Loucy (cell line): ENCODE results near the gene EIPR1.

Experiments
- H2AFZ ChIP-seq: fragments of 200-600 bp; sonication (generic); 2 replicates; pipeline ENCODE4 v1.6.0; 2016; ENCODE audit warnings: antibody characterized with exemption, mild to moderate bottlenecking, low read length, moderate library complexity
- H3F3A ChIP-seq: fragments of 200-600 bp; 2 replicates; pipeline ENCODE4 v1.6.0; 2016; ENCODE audit warnings: antibody characterized with exemption, low read depth, mild to moderate bottlenecking
- H3K27me3 ChIP-seq: fragments of 200-600 bp; sonication (generic); 2 replicates; pipeline ENCODE4 v1.6.1; 2014; ENCODE audit warnings: low read length, mild to moderate bottlenecking; ENCODE audit not compliant: insufficient read depth, poor library complexity, severe bottlenecking
- H3K36me3 ChIP-seq: fragments of 200-600 bp; sonication (generic); 2 replicates; pipeline ENCODE4 v1.6.1; 2016; ENCODE audit warnings: low read length; ENCODE audit not compliant: insufficient read depth
- H3K4me1 ChIP-seq: fragments of 200-600 bp; sonication (generic); 2 replicates; pipeline ENCODE4 v1.5.1; 2014; ENCODE audit warnings: low read length, mild to moderate bottlenecking; ENCODE audit not compliant: insufficient read depth, poor library complexity, severe bottlenecking
- H3K4me2 ChIP-seq: fragments of 200-600 bp; sonication (generic); 2 replicates; pipeline ENCODE4 v1.6.0; 2014; ENCODE audit warnings: antibody characterized with exemption, low read length, low read depth, mild to moderate bottlenecking; ENCODE audit not compliant: poor library complexity, severe bottlenecking
- H3K4me3 ChIP-seq: fragments of 200-600 bp; sonication (generic); 2 replicates; pipeline ENCODE4 v1.5.1; 2014; ENCODE audit warnings: low read length, mild to moderate bottlenecking, mixed read lengths; ENCODE audit not compliant: poor library complexity, severe bottlenecking
- H3K79me2 ChIP-seq: fragments of 200-600 bp; sonication (generic); 2 replicates; pipeline ENCODE4 v1.6.1; 2014; ENCODE audit warnings: low read length; ENCODE audit not compliant: insufficient read depth
- H3K9ac ChIP-seq: fragments of 200-600 bp; sonication (generic); 2 replicates; pipeline ENCODE4 v1.6.0; 2014; ENCODE audit warnings: mild to moderate bottlenecking, low read depth, low read length, moderate library complexity; ENCODE audit not compliant: poor library complexity, severe bottlenecking
- H3K9me2 ChIP-seq: fragments of 200-600 bp; sonication (generic); replicated peaks from 2 replicates; pipeline ENCODE4 v1.6.1; 2016; ENCODE audit warnings: low read depth, low read length, mixed read lengths
- H3K9me3 ChIP-seq: fragments of 200-600 bp; sonication (generic); 2 replicates; pipeline ENCODE4 v1.6.1; 2014; ENCODE audit warnings: mild to moderate bottlenecking, antibody characterized with exemption, low read length, low read depth; ENCODE audit not compliant: insufficient read depth
- H4K20me1 ChIP-seq: fragments of 200-600 bp; sonication (generic); 2 replicates; pipeline ENCODE4 v1.6.0; 2014; ENCODE audit warnings: antibody characterized with exemption, low read length, mild to moderate bottlenecking; ENCODE audit not compliant: insufficient read depth, poor library complexity, severe bottlenecking
- CTCF ChIP-seq: fragments of 200-600 bp; sonication (generic); conservative IDR thresholded peaks from 2 replicates; pipeline ENCODE4 v1.5.1; 2014; ENCODE audit warnings: mild to moderate bottlenecking, antibody characterized with exemption, low read length
- EZH2phosphoT487 ChIP-seq: fragments of 200-600 bp; IDR thresholded peaks from 2 replicates; pipeline ENCODE4 v1.6.1; 2018; ENCODE audit warnings: antibody characterized with exemption, mild to moderate bottlenecking, moderate library complexity, borderline replicate concordance

Gene EIPR1

GRCh38 chr2:3314626-3315025 is 63.0 kb downstream of the EIPR1 start:
- no peaks in the 10 kb centered on the region for H3K4me1 ChIP-seq

GRCh38 chr2:3313781-3314375 is 63.7 kb downstream of the EIPR1 start:
- Histone ChIP-seq H3K4me3 (no peak overlapping the region), H3K27me3 (no peaks in the 10 kb centered on the region), H3K79me2 (peaks cover 17% of the 10 kb centered on the region; the same call in 1 of the 2 replicates), H3K9me3 (no peaks in the 10 kb centered on the region), H3K4me2 (no peak overlapping the region), H2AFZ (no peak overlapping the region), H4K20me1 (no peaks in the 10 kb centered on the region), H3K9ac (no peak overlapping the region), H3K36me3 (peaks cover 9% of the 10 kb centered on the region; the same call in 1 of the 2 replicates), H3K9me2 (no peaks in the 10 kb centered on the region), H3F3A (no peaks in the 10 kb centered on the region), H3K4me1 (no peaks in the 10 kb centered on the region)
- no peak for TF ChIP-seq EZH2phosphoT487
- TF ChIP-seq CTCF: no peak

More at GRCh38 chr2:3314626-3315025, 63.0 kb downstream of the EIPR1 start:
- Histone ChIP-seq H3K9me2 (no peaks in the 10 kb centered on the region), H3K9me3 (no peaks in the 10 kb centered on the region), H3F3A (no peaks in the 10 kb centered on the region), H2AFZ (no peak overlapping the region), H3K79me2 (peaks cover 11% of the 10 kb centered on the region; the same call in 1 of the 2 replicates), H3K4me3 (no peak overlapping the region), H3K27me3 (no peaks in the 10 kb centered on the region), H3K36me3 (peaks cover 9% of the 10 kb centered on the region; the same call in 1 of the 2 replicates), H3K4me2 (no peak overlapping the region), H4K20me1 (no peaks in the 10 kb centered on the region), H3K9ac (no peak overlapping the region)
- no peak for TF ChIP-seq CTCF

GRCh38 chr2:3312576-3313345 is 64.9 kb downstream of the EIPR1 start:
- peaks cover under 1% of the 10 kb centered on the region; the same call in 1 of the 2 replicates for H3K36me3 ChIP-seq
- H3K4me3 ChIP-seq: no peak overlapping the region
- H3K27me3 ChIP-seq: no peaks in the 10 kb centered on the region
- H3K79me2 ChIP-seq: peaks cover 21% of the 10 kb centered on the region; the same call in 1 of the 2 replicates
- H3K9ac ChIP-seq: no peak overlapping the region
- TF ChIP-seq EZH2phosphoT487: no peak
- no peak overlapping the region for H2AFZ ChIP-seq
- no peaks in the 10 kb centered on the region for H3K9me3 ChIP-seq
- H3F3A ChIP-seq: no peaks in the 10 kb centered on the region
- H3K9me2 ChIP-seq: no peaks in the 10 kb centered on the region
- H4K20me1 ChIP-seq: no peaks in the 10 kb centered on the region
- H3K4me1 ChIP-seq: no peaks in the 10 kb centered on the region
- no peak overlapping the region for H3K4me2 ChIP-seq
